ENCODE measurements around the gene NOTUM.

GRCh38 chr17:82007495-82008257 lies 46.7 kb upstream of the NOTUM start:
- TF ChIP-seq, protein P1, sequence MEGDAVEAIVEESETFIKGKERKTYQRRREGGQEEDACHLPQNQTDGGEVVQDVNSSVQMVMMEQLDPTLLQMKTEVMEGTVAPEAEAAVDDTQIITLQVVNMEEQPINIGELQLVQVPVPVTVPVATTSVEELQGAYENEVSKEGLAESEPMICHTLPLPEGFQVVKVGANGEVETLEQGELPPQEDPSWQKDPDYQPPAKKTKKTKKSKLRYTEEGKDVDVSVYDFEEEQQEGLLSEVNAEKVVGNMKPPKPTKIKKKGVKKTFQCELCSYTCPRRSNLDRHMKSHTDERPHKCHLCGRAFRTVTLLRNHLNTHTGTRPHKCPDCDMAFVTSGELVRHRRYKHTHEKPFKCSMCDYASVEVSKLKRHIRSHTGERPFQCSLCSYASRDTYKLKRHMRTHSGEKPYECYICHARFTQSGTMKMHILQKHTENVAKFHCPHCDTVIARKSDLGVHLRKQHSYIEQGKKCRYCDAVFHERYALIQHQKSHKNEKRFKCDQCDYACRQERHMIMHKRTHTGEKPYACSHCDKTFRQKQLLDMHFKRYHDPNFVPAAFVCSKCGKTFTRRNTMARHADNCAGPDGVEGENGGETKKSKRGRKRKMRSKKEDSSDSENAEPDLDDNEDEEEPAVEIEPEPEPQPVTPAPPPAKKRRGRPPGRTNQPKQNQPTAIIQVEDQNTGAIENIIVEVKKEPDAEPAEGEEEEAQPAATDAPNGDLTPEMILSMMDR (conservative IDR thresholded peaks at IDR 0.05; ENCODE audit: low read depth, low read length) = 0 out of 2 replicates have a peak, but pooled peaks have one; percentile 10
- TF ChIP-seq MAZ (IDR thresholded peaks at IDR 0.05; ENCODE audit: borderline replicate concordance, low read depth, low read length) = no peak
- TF ChIP-seq CEBPB (IDR thresholded peaks at IDR 0.05; ENCODE audit: low read depth, low read length) = no peak
- TF ChIP-seq RAD21 (IDR thresholded peaks at IDR 0.05; ENCODE audit: low read length) = no peak
- no peak for TF ChIP-seq MAFK (IDR thresholded peaks at IDR 0.05; ENCODE audit: low read depth, low read length)
- no peak for TF ChIP-seq POLR2A (IDR thresholded peaks at IDR 0.05; ENCODE audit: low read depth, low read length)
